A549 (cell line): Measurements from ENCODE around the gene HSD17B7.

Source experiments
- MYC ChIP-seq: IDR thresholded peaks from 2 replicates; pipeline ENCODE4 v1.6.1; 2012; ENCODE audit warnings: mild to moderate bottlenecking, inconsistent platforms, low read length, improper control_type of control experiment, borderline replicate concordance
- POLR2A ChIP-seq: IDR thresholded peaks from 2 replicates; pipeline ENCODE4 v1.6.1; 2012; ENCODE audit warnings: mild to moderate bottlenecking, low read length
- POLR2AphosphoS2 ChIP-seq: conservative IDR thresholded peaks from 2 replicates; pipeline ENCODE4 v1.6.1; 2012; ENCODE audit warnings: low read length, improper control_type of control experiment, inconsistent platforms
- ZNF302 ChIP-seq: fragments of 250-450 bp; sonication (Bioruptor Pico); IDR thresholded peaks from 2 replicates; pipeline ENCODE4 v1.9.0; 2021; ENCODE audit warnings: inconsistent platforms, mild to moderate bottlenecking, moderate library complexity
- TF ChIP-seq, protein P1 (sequence below): fragments of >200 bp; sonication (Bioruptor Twin); formaldehyde crosslinking; IDR thresholded peaks from 3 replicates; pipeline ENCODE4 v1.5.1; 2016

DNA sequence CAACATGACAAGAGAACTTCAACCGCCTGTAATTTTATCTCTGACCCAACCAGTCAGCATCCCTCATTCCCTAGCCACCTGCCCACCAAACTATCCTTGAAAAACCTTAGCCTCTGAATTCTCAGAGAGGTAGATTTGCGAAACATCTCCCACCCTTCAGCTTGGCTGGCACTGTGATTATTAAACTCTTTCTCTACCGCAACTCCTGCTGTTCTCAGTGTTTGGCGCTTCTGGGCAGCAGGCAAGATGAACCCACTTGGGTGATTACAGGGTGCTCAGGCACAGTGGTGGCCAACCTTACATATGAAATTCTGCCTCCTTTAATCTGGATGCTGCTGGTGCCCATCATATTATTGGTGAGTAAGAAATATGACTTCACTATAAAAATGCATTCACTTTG is 48.4 kb downstream of the HSD17B7 start:
- TF ChIP-seq POLR2AphosphoS2 (no peak), ZNF302 (CRISPR knock-in tag) (no peak), POLR2A (no peak), MYC (no peak)
- TF ChIP-seq, protein P1, sequence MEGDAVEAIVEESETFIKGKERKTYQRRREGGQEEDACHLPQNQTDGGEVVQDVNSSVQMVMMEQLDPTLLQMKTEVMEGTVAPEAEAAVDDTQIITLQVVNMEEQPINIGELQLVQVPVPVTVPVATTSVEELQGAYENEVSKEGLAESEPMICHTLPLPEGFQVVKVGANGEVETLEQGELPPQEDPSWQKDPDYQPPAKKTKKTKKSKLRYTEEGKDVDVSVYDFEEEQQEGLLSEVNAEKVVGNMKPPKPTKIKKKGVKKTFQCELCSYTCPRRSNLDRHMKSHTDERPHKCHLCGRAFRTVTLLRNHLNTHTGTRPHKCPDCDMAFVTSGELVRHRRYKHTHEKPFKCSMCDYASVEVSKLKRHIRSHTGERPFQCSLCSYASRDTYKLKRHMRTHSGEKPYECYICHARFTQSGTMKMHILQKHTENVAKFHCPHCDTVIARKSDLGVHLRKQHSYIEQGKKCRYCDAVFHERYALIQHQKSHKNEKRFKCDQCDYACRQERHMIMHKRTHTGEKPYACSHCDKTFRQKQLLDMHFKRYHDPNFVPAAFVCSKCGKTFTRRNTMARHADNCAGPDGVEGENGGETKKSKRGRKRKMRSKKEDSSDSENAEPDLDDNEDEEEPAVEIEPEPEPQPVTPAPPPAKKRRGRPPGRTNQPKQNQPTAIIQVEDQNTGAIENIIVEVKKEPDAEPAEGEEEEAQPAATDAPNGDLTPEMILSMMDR, result no peak
